Measurements from ENCODE around the gene MADD. TPM values are rescaled to one million over a fixed set of nuclear protein-coding genes. Genes with fewer than 3 reads are reported as not detected.

Gene MADD
- total RNA-seq, 1 experiment from 2014 or later, result 42.9 TPM

- no TSS peak for BruUV-seq (replicated peaks)
- Mint-ChIP-seq H3K27me3 (ENCODE audit: unreplicated experiment) (peaks cover 55% of the 10 kb centered on the region), H3K27ac (ENCODE audit: unreplicated experiment) (no peak overlapping the region), H3K36me3 (ENCODE audit: insufficient read depth, unreplicated experiment) (peaks cover 4% of the 10 kb centered on the region), H3K4me3 (ENCODE audit: low read depth, unreplicated experiment) (no peak overlapping the region), H3K4me1 (ENCODE audit: low read depth, unreplicated experiment) (no peaks in the 10 kb centered on the region), H3K9me3 (ENCODE audit: low read depth, unreplicated experiment) (no peaks in the 10 kb centered on the region)
- CTCF ChIA-PET, result no interaction called here
- no peak for TF ChIP-seq CTCF (IDR thresholded peaks at IDR 0.05; ENCODE audit: unreplicated experiment)
- no peak for DNase-seq
- intact Hi-C loops (cut with micrococcal nuclease; ENCODE audit: unreplicated experiment), result loop anchor here (5.0 kb wide), 1 partner anchor 76 kb away; the partner anchor contains the start of gene MADD
Observed at GRCh38 chr11:47348131-47348802, 78.3 kb downstream of the MADD start.

GRCh38 chr11:47348859-47349258 is 78.9 kb downstream of the MADD start:
- TF ChIP-seq CTCF (IDR thresholded peaks at IDR 0.05; ENCODE audit: unreplicated experiment), result no peak
- CTCF ChIA-PET, result no interaction called here
- DNase-seq, result peak; percentile 12
- H3K27me3 Mint-ChIP-seq (ENCODE audit: unreplicated experiment), result peaks cover 49% of the 10 kb centered on the region
- intact Hi-C loops (cut with micrococcal nuclease; ENCODE audit: unreplicated experiment), result loop anchor here (5.0 kb wide), 1 partner anchor 77 kb away; the partner anchor contains the start of gene MADD
- H3K27ac Mint-ChIP-seq (ENCODE audit: unreplicated experiment), result no peak overlapping the region
- H3K36me3 Mint-ChIP-seq (ENCODE audit: insufficient read depth, unreplicated experiment), result peaks cover 4% of the 10 kb centered on the region
- H3K4me3 Mint-ChIP-seq (ENCODE audit: low read depth, unreplicated experiment), result no peak overlapping the region
- H3K9me3 Mint-ChIP-seq (ENCODE audit: low read depth, unreplicated experiment), result no peaks in the 10 kb centered on the region
- no peaks in the 10 kb centered on the region for H3K4me1 Mint-ChIP-seq (ENCODE audit: low read depth, unreplicated experiment)
- no TSS peak for BruUV-seq (replicated peaks)

GRCh38 chr11:47349521-47350095 is 79.7 kb downstream of the MADD start:
- no peaks in the 10 kb centered on the region for H3K9me3 Mint-ChIP-seq (ENCODE audit: low read depth, unreplicated experiment)
- H3K4me3 Mint-ChIP-seq (ENCODE audit: low read depth, unreplicated experiment), result no peak overlapping the region
- intact Hi-C loops (cut with micrococcal nuclease; ENCODE audit: unreplicated experiment), result loop anchor here (5.0 to 10.0 kb wide), 2 partner anchors 77 to 95 kb away; partner anchors contain the start of genes MADD and NR1H3
- BruUV-seq (replicated peaks), result no TSS peak
- CTCF ChIA-PET, result no interaction called here
- H3K27ac Mint-ChIP-seq (ENCODE audit: unreplicated experiment), result no peak overlapping the region
- no peaks in the 10 kb centered on the region for H3K4me1 Mint-ChIP-seq (ENCODE audit: low read depth, unreplicated experiment)
- no peak for DNase-seq
- TF ChIP-seq CTCF (IDR thresholded peaks at IDR 0.05; ENCODE audit: unreplicated experiment), result no peak
- H3K36me3 Mint-ChIP-seq (ENCODE audit: insufficient read depth, unreplicated experiment), result peaks cover 4% of the 10 kb centered on the region
- H3K27me3 Mint-ChIP-seq (ENCODE audit: unreplicated experiment), result peaks cover 41% of the 10 kb centered on the region

- TF ChIP-seq CTCF (IDR thresholded peaks at IDR 0.05; ENCODE audit: unreplicated experiment), result no peak
- intact Hi-C loops (cut with micrococcal nuclease; ENCODE audit: unreplicated experiment), result loop anchor here (10.0 kb wide), 1 partner anchor 96 kb away; the partner anchor contains the start of gene NR1H3
- CTCF ChIA-PET, result no interaction called here
- no peaks in the 10 kb centered on the region for H3K9me3 Mint-ChIP-seq (ENCODE audit: low read depth, unreplicated experiment)
- BruUV-seq (replicated peaks), result no TSS peak
- H3K27me3 Mint-ChIP-seq (ENCODE audit: unreplicated experiment), result peaks cover 34% of the 10 kb centered on the region
- no peak overlapping the region for H3K27ac Mint-ChIP-seq (ENCODE audit: unreplicated experiment)
- DNase-seq, result no peak
- peaks cover 4% of the 10 kb centered on the region for H3K36me3 Mint-ChIP-seq (ENCODE audit: insufficient read depth, unreplicated experiment)
- no peak overlapping the region for H3K4me3 Mint-ChIP-seq (ENCODE audit: low read depth, unreplicated experiment)
- H3K4me1 Mint-ChIP-seq (ENCODE audit: low read depth, unreplicated experiment), result no peaks in the 10 kb centered on the region
Observed at GRCh38 chr11:47350315-47350714, 80.4 kb downstream of the MADD start.

All from Calu3 (cell line).